DOHH2 (cell line): ENCODE measurements around the gene MDFIC.

Experiments
- EZH2phosphoT487 ChIP-seq: fragments of 200-600 bp; sonication (generic); IDR thresholded peaks from 2 replicates; pipeline ENCODE4 v1.6.1; 2017; ENCODE audit warnings: borderline replicate concordance, mild to moderate bottlenecking, antibody characterized with exemption, low read length, moderate library complexity, mixed read lengths
- TF ChIP-seq, protein P1 (sequence below): fragments of 200-600 bp; sonication (generic); IDR thresholded peaks from one replicate; pipeline ENCODE4 v1.5.1; 2014; ENCODE audit warnings: antibody characterized with exemption, mild to moderate bottlenecking, low read depth, low read length; ENCODE audit not compliant: poor library complexity, severe bottlenecking

DNA sequence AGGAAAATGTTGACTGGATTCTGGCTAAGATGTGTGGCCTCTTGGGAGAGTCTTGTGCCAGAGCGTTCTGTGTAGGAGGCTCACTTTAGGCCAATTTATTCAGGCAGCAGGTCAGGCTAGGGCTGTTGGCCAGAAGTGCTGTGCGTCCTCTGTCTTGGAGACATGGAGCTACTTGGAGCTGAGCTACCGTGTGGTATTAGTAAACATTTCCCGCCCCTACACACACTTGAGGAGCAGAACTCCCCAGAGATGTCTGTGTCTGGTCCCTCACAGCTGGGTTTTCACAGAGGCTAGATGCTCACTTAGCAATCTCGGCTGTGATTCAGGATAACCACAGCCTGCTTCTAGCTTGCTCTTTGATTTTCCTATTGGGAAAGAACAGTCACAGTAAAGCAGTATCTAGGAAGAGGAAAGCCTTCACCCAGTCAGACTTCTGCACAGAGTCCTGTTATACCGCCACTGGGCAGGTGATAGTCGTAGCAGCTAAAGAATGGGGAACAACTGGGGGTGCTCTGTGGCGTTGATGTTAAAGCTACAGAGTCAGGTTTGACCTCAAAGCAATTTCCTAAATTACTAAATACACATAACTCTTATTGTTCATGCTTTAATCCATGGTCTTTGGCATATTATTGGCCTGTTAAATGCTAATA is 86.7 kb downstream of the MDFIC start:
- TF ChIP-seq, protein P1, sequence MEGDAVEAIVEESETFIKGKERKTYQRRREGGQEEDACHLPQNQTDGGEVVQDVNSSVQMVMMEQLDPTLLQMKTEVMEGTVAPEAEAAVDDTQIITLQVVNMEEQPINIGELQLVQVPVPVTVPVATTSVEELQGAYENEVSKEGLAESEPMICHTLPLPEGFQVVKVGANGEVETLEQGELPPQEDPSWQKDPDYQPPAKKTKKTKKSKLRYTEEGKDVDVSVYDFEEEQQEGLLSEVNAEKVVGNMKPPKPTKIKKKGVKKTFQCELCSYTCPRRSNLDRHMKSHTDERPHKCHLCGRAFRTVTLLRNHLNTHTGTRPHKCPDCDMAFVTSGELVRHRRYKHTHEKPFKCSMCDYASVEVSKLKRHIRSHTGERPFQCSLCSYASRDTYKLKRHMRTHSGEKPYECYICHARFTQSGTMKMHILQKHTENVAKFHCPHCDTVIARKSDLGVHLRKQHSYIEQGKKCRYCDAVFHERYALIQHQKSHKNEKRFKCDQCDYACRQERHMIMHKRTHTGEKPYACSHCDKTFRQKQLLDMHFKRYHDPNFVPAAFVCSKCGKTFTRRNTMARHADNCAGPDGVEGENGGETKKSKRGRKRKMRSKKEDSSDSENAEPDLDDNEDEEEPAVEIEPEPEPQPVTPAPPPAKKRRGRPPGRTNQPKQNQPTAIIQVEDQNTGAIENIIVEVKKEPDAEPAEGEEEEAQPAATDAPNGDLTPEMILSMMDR, result no peak
- TF ChIP-seq EZH2phosphoT487, result no peak
